ENCODE data around the gene CRP.
"Not testable (repeated sequence)": the region's sequence is repeated elsewhere in the genome, so short reads cannot be mapped to it uniquely, and the experiment has no call there.

CRP gene

DNA sequence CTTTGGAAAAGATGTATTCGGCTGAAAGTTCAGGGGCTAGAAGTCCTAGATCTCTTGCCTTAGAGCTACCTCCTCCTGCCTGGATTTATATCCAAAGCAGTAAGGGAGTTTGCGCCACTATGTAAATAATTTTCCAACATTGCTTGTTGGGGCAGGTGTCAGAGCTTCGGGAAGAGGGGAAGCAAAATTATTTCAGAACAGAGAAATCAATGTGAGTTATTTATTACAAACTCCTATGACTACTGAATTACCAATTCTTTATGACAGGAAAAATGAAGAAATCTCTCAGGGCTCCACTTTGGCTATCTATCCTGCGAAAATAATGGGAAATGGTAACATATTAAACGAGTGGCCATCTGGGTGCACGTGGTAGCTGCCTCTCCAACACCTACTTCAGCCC, at the start of gene CRP:
Gene CRP (minus strand): TSS at position 61 of the 400 bp plus-strand sequence. CDS start 104 bp downstream, outside the sequence.
- no peak for DNase-seq (ENCODE audit: low read depth, low spot score)

DNA sequence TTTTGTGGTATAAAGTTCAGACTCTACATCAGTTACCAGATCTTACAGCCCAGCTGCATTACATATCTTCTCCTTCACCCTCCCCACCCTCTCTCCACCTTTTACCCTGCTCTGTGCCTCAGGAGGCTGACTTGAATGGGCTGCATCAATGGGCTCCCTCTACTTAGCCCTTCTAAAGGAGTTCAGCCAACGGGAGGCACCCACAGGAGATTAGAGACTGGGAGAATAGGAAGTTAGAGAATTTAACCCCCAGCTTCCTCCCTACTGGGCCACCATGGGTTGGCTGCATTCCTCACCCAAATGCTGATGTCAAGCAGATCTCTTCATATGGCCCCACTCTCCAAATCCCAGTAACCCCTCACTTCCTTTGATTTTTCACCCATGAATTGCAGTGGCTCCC, 49.3 kb upstream of the CRP start:
- DNase-seq (ENCODE audit: low read depth, low spot score): no peak

- DNase-seq (ENCODE audit: low read depth, low spot score): no peak
Measured at GRCh38 chr1:159756397-159756796, 42.0 kb upstream of the CRP start.

DNA sequence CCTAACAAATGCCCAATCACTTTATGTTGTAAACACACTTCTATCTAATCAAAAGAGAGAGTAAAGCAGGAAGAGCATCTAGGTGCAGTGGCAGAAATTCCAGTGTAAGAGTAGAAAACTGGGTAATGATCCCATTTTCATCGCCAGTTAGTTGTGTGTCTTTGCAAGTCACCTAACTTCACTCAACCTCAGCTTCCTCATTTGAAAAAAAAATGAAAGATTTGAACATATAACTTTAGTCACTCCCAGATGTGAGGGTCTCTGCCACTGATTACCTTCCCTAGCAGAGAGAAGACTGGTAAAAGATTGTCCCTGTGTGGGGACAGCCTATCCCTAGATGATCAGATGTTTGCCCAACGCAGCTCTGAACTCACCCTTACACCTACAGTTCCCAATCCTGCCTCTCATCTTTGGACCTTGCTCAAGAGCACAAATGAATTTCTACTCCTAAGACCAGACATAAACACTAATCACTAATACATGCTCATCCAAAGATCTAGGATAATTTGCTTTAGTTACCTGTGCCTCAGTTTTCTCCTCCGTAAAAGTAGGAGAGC, 41.1 kb upstream of the CRP start:
- DNase-seq (ENCODE audit: low read depth, low spot score): no peak

DNA sequence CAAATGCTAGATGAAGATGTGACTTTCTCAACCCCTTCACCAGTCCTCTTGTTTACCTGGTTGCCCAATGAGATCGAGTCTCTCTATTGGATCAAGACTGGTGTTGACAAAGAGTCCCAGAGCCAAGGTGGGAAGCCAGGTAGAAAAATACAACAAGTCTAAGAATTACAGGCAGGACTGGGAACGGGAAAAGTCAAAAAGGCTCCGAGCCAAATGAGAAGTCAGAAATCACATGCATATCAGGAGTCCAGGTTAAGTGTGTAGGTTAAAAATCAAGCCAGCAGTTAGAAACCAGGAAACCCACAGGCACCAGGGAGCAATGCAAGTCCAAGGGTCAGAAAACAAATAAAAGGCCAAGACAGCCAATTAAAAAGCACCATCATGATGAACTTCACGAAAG, 39.0 kb upstream of the CRP start:
- DNase-seq (ENCODE audit: low read depth, low spot score): no peak

GRCh38 chr1:159752135-159752580, 37.8 kb upstream of the CRP start:
- no peak for DNase-seq (ENCODE audit: low read depth, low spot score)

DNA sequence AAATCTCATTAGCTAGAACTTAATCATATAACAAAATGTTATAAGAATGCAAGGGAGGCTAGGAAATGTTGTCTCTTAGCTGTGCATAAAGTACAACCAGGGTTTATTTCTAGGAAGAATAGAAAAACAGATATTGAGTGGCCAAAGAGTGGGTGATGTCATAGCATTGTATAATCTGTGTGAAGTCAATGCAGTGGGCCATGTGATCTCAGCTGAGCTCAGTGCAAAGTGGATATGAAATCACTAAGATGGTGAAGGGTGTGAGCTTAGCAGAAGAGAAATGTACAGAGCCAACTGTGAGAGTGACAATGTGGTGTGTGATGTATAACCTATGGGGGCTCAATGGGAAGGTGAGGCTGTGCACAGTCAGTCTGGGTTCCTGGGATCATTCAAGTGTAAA, 36.6 kb upstream of the CRP start:
- DNase-seq (ENCODE audit: low read depth, low spot score): no peak

GRCh38 chr1:159750621-159751020, 36.2 kb upstream of the CRP start:
- no peak for DNase-seq (ENCODE audit: low read depth, low spot score)

GRCh38 chr1:159749630-159750029, 35.2 kb upstream of the CRP start:
- DNase-seq (ENCODE audit: low read depth, low spot score): no peak

GRCh38 chr1:159748370-159748769, 34.0 kb upstream of the CRP start:
- no peak for DNase-seq (ENCODE audit: low read depth, low spot score)

GRCh38 chr1:159746666-159747065, 32.3 kb upstream of the CRP start:
- DNase-seq (ENCODE audit: low read depth, low spot score): no peak

- no peak for DNase-seq (ENCODE audit: low read depth, low spot score)
Measured at GRCh38 chr1:159743651-159744410, 29.4 kb upstream of the CRP start.

GRCh38 chr1:159737238-159737916, 23.0 kb upstream of the CRP start:
- no peak for DNase-seq (ENCODE audit: low read depth, low spot score)

- not testable (repeated sequence) for DNase-seq (ENCODE audit: low read depth, low spot score)
Measured at GRCh38 chr1:159723188-159723587, 8.8 kb upstream of the CRP start.

DNA sequence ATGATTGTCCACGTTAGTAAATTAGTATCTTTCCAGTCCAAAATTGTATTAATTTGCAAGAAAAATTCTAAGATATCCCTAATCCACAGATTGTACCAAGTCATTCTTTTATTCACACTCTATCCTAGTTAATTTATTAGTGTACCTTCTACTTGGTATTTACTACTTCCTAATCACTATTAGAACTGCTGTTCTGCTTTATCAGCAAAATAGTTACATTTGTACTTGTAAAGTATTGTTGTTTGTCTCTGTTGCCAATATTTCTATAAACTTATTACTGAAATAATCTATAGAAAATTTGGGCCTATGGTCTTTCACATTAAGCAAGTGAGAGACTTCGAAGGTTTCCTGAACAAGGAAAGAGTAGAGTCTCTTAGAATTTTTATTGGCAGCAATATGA, 5.6 kb upstream of the CRP start:
- DNase-seq (ENCODE audit: low read depth, low spot score): no peak

DNA sequence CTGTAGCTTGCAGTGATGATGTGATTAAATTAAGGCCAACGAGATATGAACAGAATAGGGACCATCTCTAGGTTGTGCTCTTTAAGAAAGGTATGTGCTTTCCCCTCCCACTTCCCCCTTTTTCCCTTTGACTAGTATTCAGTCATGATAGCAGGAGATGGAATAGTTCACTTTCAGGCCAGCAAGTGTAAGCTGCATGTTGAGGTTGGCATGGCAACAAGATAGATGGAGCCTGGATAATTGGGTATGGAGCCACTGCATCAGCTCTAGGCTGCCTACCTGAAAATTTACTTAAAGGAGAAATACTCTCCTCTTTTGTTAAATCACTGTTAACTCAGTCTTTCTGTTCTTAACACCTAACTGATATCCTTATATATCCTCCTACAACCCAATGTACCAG, 1.5 kb upstream of the CRP start:
- no peak for DNase-seq (ENCODE audit: low read depth, low spot score)

GRCh38 chr1:159712080-159712479, 2.3 kb downstream of the CRP start:
- DNase-seq (ENCODE audit: low read depth, low spot score): no peak

GRCh38 chr1:159707472-159708260, 6.7 kb downstream of the CRP start:
- DNase-seq (ENCODE audit: low read depth, low spot score): no peak

DNA sequence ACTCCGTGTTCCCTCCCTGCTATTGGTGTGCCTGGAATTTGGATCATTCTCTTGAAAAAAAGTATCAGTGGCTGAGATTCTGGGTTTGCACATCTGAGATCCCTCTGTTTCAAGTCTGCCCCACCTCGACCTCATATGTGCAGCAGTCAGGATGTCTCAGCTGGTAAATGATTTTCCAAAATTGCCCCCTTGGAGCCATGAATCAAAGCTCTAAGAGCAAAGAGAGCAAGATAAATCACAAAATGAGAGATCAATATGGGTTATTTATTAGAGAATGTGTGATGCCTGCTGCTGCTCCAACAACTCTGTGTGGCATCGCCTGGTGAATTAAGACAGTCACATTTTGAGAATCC, 8.5 kb downstream of the CRP start:
- no peak for DNase-seq (ENCODE audit: low read depth, low spot score)

GRCh38 chr1:159705251-159705903, 9.0 kb downstream of the CRP start:
- no peak for DNase-seq (ENCODE audit: low read depth, low spot score)

GRCh38 chr1:159704481-159704880, 9.9 kb downstream of the CRP start:
- no peak for DNase-seq (ENCODE audit: low read depth, low spot score)

- no peak for DNase-seq (ENCODE audit: low read depth, low spot score)
Measured at GRCh38 chr1:159700312-159700711, 14.1 kb downstream of the CRP start.
